Breast epithelium (tissue), 4 donors: ENCODE data around the gene ANO2. TPM values are rescaled to one million over a fixed set of nuclear protein-coding genes. Genes with fewer than 3 reads are reported as not detected.

Experiments used
- DNase-seq, 2 donors: peaks; one replicate each; pipeline ENCODE4 v3.0.0-alpha.2; 2019; ENCODE audit warnings: low spot score in 2 of 2
- H3K27ac ChIP-seq, 2 donors: fragments of 200-600 bp; sonication (generic) in 1 of 2; one replicate each; pipeline ENCODE4 v1.5.1; 2016 to 2019; ENCODE audit warnings: mild to moderate bottlenecking in 1 of 2
- H3K27me3 ChIP-seq, 2 donors: fragments of 200-600 bp; sonication (generic) in 1 of 2; one replicate each; pipeline versions ENCODE4 v1.5.1 to v1.6.0; 2017 to 2019; ENCODE audit warnings: control low read depth in 1 of 2, mild to moderate bottlenecking in 1 of 2
- H3K36me3 ChIP-seq: fragments of 200-600 bp; one replicate; pipeline ENCODE4 v1.5.1; 2019
- H3K4me1 ChIP-seq, 2 donors: fragments of 200-600 bp; sonication (generic); one replicate each; pipeline ENCODE4 v1.5.1; 2016 to 2019; ENCODE audit warnings: control low read depth in 1 of 2
- H3K4me3 ChIP-seq, 3 donors: fragments of 200-600 bp; sonication (generic); 1 replicate in 2 of 3; 2 replicates in 1 of 3; pipeline ENCODE4 v1.5.1; 2016 to 2019; ENCODE audit warnings: mild to moderate bottlenecking in 3 of 3, moderate library complexity in 2 of 3
- H3K9me3 ChIP-seq, 2 donors: fragments of 200-600 bp; sonication (generic) in 1 of 2; one replicate each; pipeline ENCODE4 v1.5.1; 2016 to 2019; ENCODE audit warnings: control low read depth in 1 of 2
- POLR2A ChIP-seq: fragments of 450-650 bp; IDR thresholded peaks from one replicate; pipeline ENCODE4 v1.6.1; 2016; ENCODE audit warnings: antibody characterized with exemption, mild to moderate bottlenecking, moderate library complexity
- POLR2AphosphoS5 ChIP-seq, 3 donors: sonication (generic); formaldehyde crosslinking; IDR thresholded peaks; one replicate each; pipeline ENCODE4 v1.6.1; 2017; ENCODE audit warnings: antibody characterized with exemption in 3 of 3
- intact Hi-C: fragments of 100-400 bp; cut with DNase I; formaldehyde crosslinking; loops from one replicate; pipeline ENCODE4 v1.15.1; 2023; ENCODE audit warnings: low total_unique reads
- total RNA-seq, 3 donors: library from RNA; depleted of rRNA; stranded (reverse); fragments of >200 nt; gene quantifications; one replicate each; pipeline ENCODE4 v1.1.0, GENCODE V29; 2016
- TF ChIP-seq, protein P1 (sequence below), 3 donors: fragments of 450-650 bp; IDR thresholded peaks; one replicate each; pipeline ENCODE4 v1.5.1; 2016 to 2017; ENCODE audit warnings: antibody characterized with exemption in 3 of 3, mild to moderate bottlenecking in 3 of 3, moderate library complexity in 3 of 3

Gene ANO2
- total RNA-seq, 3 donors from 2014 or later, result 5.0 to 33.1 (median 16.8) TPM

DNA sequence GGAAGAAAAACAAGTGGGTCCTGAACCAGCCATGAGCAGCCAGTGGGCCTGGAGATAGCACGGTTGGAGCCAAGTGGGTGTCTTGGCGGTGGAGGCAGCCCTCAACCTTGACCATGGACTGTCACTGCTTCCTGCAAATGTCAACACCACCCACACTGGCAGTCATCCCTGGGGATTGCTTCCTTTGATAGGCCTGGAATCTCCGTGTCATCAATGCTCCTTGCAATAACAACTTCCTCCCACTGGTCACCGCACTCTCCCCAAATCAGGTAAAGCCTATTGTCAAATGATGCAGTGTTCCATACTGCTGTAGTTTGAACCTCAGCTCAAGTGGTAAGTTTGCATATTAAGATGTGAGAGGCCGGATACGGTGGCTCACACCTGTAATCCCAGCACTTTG lies 384.0 kb downstream of the ANO2 start:
- Histone ChIP-seq H3K36me3 (no peaks in the 10 kb centered on the region), H3K4me3 (no peak overlapping the region), H3K9me3 (peaks cover 0 to 2% of the 10 kb centered on the region in 2 donors), H3K27ac (no peak overlapping the region), H3K4me1 (no peaks in the 10 kb centered on the region), H3K27me3 (no peaks in the 10 kb centered on the region)
- TF ChIP-seq POLR2AphosphoS5 (IDR thresholded peaks at IDR 0.05) (no peak), POLR2A (no peak)
- TF ChIP-seq, protein P1, sequence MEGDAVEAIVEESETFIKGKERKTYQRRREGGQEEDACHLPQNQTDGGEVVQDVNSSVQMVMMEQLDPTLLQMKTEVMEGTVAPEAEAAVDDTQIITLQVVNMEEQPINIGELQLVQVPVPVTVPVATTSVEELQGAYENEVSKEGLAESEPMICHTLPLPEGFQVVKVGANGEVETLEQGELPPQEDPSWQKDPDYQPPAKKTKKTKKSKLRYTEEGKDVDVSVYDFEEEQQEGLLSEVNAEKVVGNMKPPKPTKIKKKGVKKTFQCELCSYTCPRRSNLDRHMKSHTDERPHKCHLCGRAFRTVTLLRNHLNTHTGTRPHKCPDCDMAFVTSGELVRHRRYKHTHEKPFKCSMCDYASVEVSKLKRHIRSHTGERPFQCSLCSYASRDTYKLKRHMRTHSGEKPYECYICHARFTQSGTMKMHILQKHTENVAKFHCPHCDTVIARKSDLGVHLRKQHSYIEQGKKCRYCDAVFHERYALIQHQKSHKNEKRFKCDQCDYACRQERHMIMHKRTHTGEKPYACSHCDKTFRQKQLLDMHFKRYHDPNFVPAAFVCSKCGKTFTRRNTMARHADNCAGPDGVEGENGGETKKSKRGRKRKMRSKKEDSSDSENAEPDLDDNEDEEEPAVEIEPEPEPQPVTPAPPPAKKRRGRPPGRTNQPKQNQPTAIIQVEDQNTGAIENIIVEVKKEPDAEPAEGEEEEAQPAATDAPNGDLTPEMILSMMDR (IDR thresholded peaks at IDR 0.05), result no peak
- DNase-seq, result no peak
- intact Hi-C loops, result no loop called here

DNA sequence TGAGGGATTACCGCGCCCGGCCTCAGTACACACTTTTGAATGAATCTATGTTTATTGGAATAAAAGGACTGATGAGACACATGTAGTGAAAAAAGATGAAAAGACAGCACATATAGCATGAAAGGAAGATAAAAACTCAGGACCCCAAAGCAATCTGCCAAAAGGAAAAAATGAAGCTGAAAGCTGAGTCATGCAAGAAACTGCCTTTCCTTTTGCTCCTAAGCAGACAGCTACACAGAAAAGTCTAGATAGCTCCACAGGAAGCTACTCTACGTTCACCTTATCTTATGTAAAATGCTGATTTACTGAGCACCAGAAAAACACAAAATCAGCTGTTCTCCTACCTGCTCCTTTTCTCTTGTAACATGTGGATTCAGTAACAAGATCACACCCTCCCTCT lies 384.8 kb downstream of the ANO2 start:
- no peaks in the 10 kb centered on the region for H3K27me3 ChIP-seq
- no peak overlapping the region for H3K4me3 ChIP-seq
- no peak for TF ChIP-seq POLR2A
- TF ChIP-seq, protein P1 (IDR thresholded peaks at IDR 0.05), result no peak
- TF ChIP-seq POLR2AphosphoS5 (IDR thresholded peaks at IDR 0.05), result no peak
- H3K36me3 ChIP-seq, result no peaks in the 10 kb centered on the region
- no peak for DNase-seq
- peaks cover 0 to 5% of the 10 kb centered on the region in 2 donors for H3K9me3 ChIP-seq
- no peaks in the 10 kb centered on the region for H3K4me1 ChIP-seq
- H3K27ac ChIP-seq, result no peak overlapping the region
- intact Hi-C loops, result no loop called here

DNA sequence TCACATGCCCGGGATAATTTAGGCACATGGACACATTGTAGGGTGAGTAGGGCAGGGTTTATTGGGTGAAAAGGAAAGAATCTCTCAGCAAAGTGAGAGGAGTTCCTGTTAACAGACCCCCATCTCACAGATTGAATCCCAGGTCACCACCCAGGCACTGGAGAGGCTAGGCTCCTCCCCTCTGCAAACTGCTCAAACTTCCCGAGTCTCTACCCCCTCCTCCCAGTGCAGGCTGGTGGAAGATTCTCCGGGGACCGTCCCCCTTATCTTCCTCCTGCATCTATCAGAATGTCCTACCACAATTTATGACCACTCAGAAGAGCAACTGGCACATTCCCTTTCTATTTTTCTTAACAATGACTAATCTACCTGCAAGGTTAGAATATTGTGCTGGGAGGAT lies 387.2 kb downstream of the ANO2 start:
- intact Hi-C loops, result no loop called here
- DNase-seq, result no peak
- H3K9me3 ChIP-seq, result peaks cover 0 to 5% of the 10 kb centered on the region in 2 donors
- no peaks in the 10 kb centered on the region for H3K4me1 ChIP-seq
- no peak overlapping the region for H3K4me3 ChIP-seq
- no peak overlapping the region for H3K27ac ChIP-seq
- no peaks in the 10 kb centered on the region for H3K27me3 ChIP-seq
- TF ChIP-seq, protein P1 (IDR thresholded peaks at IDR 0.05), result no peak
- TF ChIP-seq POLR2AphosphoS5 (IDR thresholded peaks at IDR 0.05) (no peak), POLR2A (no peak)
- H3K36me3 ChIP-seq, result no peaks in the 10 kb centered on the region

DNA sequence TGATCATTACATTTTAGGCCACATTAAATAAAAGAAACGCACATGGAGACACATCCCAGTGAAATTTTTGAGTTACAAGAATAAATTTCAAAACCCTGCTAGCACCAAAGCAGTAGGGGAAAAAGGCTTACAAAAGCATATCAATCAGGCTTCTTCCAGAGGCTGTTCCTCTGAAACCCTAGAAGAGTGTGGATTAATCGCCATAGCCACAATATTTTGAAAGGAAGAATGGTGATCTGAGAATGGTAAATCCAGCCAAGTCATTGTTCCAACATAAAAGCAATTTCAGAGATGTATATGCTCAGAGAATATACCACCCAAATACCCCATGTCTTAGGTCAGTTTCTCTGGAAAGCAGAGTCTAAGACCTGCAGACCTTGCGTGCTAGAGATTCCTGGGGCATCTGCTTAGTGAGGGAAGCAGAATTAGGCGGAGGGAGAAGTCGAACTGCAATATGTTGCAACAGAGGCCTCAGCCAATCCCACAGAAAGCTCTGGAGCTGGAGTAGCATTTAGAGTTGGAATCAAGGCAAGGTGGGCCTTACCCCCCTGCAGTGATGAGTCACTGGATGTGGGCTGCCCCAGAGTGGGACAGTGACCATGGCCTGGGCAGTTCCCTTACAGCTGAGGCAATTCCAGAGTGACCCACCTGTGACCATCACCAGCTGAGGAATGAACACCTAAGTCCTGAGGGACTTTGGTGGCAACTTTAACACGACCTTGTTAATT lies 387.9 kb downstream of the ANO2 start:
- peaks cover 0 to 5% of the 10 kb centered on the region in 2 donors for H3K9me3 ChIP-seq
- TF ChIP-seq POLR2AphosphoS5 (IDR thresholded peaks at IDR 0.05), result no peak
- TF ChIP-seq POLR2A, result no peak
- TF ChIP-seq, protein P1 (IDR thresholded peaks at IDR 0.05), result no peak
- H3K36me3 ChIP-seq, result no peaks in the 10 kb centered on the region
- H3K27me3 ChIP-seq, result no peaks in the 10 kb centered on the region
- H3K27ac ChIP-seq, result no peak overlapping the region
- no peak overlapping the region for H3K4me3 ChIP-seq
- no peaks in the 10 kb centered on the region for H3K4me1 ChIP-seq
- DNase-seq, result no peak
- intact Hi-C loops, result no loop called here

DNA sequence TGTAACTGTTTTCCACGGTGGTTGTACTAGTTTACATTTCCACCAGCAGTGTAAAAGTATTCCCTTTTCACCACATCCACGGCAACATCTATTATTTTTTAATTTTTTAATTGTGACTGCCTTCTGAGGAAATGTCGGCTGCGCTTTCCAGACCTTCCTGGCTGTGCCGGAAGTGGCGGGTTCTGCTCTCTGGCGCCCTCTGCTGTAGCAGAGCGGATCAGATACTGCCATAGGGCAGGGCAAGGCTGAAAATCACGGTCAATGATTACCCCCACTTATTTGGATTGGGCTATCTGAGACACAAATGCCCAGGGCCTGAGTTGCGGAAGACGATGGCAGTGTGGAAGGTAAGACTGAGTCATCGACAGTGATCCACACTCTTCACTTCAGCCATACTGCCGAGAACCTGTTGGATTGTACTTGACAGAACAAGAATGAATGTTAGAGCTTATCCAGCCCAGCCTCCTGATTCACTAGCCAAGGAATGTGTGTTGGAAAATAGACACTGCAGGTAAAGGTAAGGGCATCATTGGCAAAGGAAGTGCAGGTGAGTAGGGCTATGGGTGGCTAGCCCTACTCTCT lies 388.9 kb downstream of the ANO2 start:
- Histone ChIP-seq H3K27me3 (no peaks in the 10 kb centered on the region), H3K4me1 (no peaks in the 10 kb centered on the region), H3K9me3 (peaks cover 0 to 5% of the 10 kb centered on the region in 2 donors), H3K4me3 (no peak overlapping the region), H3K36me3 (no peaks in the 10 kb centered on the region), H3K27ac (no peak overlapping the region)
- intact Hi-C loops, result no loop called here
- DNase-seq, result no peak
- TF ChIP-seq, protein P1 (IDR thresholded peaks at IDR 0.05), result no peak
- TF ChIP-seq POLR2A (no peak), POLR2AphosphoS5 (IDR thresholded peaks at IDR 0.05) (no peak)
